Ovary (tissue), 3 donors: ENCODE measurements around the gene ACOT8.
"Not testable (repeated sequence)": the region's sequence is repeated elsewhere in the genome, so short reads cannot be mapped to it uniquely, and the experiment has no call there.

Experiments used
- CTCF ChIP-seq, 3 donors: fragments of 450-650 bp in 2 of 3; fragments of 200-600 bp in 1 of 3; IDR thresholded peaks; one replicate each; pipeline versions ENCODE4 v1.5.1 to v1.8.0; 2016 to 2022; ENCODE audit warnings: antibody characterized with exemption in 3 of 3, mild to moderate bottlenecking in 1 of 3
- EP300 ChIP-seq: sonication (generic); formaldehyde crosslinking; IDR thresholded peaks from one replicate; pipeline ENCODE4 v1.6.1; 2017; ENCODE audit warnings: antibody characterized with exemption
- POLR2A ChIP-seq: fragments of 450-650 bp; IDR thresholded peaks from one replicate; pipeline ENCODE4 v1.6.1; 2017; ENCODE audit warnings: antibody characterized with exemption, mild to moderate bottlenecking, moderate library complexity
- donor health status: DM: no; HTN: no; CAD: no.

GRCh38 chr20:45829673-45830106 is 27.5 kb downstream of the ACOT8 start:
- TF ChIP-seq POLR2A; CTCF (IDR thresholded peaks at IDR 0.05); EP300: not testable (repeated sequence)
